Right ventricle myocardium inferior (tissue), 1 donor: ENCODE measurements around the gene MZF1. TPM values are rescaled to one million over a fixed set of nuclear protein-coding genes. Genes with fewer than 3 reads are reported as not detected.

ENCODE experiments used
- ATAC-seq: fragments of 200-7000 bp; cut with Tn5 transposase; one replicate; pipeline ENCODE4 v1.9.1; 2020; ENCODE audit warnings: mild to moderate bottlenecking, moderate library complexity
- DNase-seq: peaks from one replicate; pipeline ENCODE4 v3.0.0; 2021; ENCODE audit errors: missing footprints
- intact Hi-C: fragments of 100-400 bp; cut with DNase I; formaldehyde crosslinking; loops from one replicate; pipeline ENCODE4 v1.11.0; 2022
- total RNA-seq: library from RNA; stranded (reverse); fragmentation: NEBNext Ultra II Directional; extraction: Animal tissue kit (Norgen Biotek cat#: 25700); gene quantifications from one replicate; pipeline ENCODE4 v1.2.1, GENCODE V29; 2021
- donor health status: DM: no; HTN: yes; CAD: no; lungs with severe emphysema.

The MZF1 gene
- total RNA-seq, 1 donor from 2014 or later, result 10.0 TPM

- ATAC-seq (peak; percentile 84), DNase-seq (peak; percentile 99)
- intact Hi-C loops, result loop anchor here (2.0 kb wide), 1 partner anchor 14 kb away; the partner anchor contains the start of gene MZF1
These were observed 14.4 kb downstream of the MZF1 start for GRCh38 chr19:58558623-58559274.

- DNase-seq (peak; percentile 90), ATAC-seq (no peak)
- intact Hi-C loops, result loop anchor here (2.0 kb wide), 1 partner anchor 15 kb away; the partner anchor contains the start of gene MZF1
These were observed 15.0 kb downstream of the MZF1 start, which contains the start of gene UBE2M for GRCh38 chr19:58558066-58558622. Gene UBE2M (minus strand): TSS chr19:58558611. CDS start chr19:58558381, 230 bp downstream.

GRCh38 chr19:58557221-58558065 is 15.7 kb downstream of the MZF1 start:
- intact Hi-C loops, result loop anchor here (2.0 kb wide), 1 partner anchor 15 kb away; the partner anchor contains the start of gene MZF1
- DNase-seq, result no peak
- no peak for ATAC-seq

DNA sequence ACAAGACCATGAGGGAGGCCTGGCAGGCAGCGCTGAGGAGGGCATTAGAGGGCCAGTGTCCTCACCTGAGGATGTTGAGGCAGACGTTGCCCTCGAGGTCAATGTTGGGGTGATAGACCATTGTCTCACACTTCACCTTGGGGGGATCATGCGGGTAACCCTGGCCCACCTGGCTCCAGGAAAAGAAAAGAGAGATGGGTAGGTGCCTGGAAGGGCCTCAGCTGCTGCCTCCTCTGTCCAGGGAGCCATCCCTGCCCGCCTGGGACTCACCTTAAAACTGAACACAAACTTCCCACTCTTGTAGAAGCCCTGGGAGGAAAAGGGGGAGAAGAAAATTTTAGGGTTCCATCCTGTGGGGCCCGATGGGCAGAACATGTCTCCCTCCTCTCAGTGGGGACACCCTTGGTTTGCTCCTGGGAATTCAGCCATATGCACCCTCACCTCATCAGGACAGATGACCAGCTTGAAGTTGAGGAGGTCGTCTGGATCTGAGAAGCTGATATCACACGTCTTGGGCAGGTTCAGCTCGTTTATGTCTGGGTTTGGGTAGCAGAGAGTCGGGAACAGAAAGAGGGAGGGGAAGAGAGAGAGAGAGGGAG is 16.4 kb downstream of the MZF1 start:
- ATAC-seq (no peak), DNase-seq (no peak)
- intact Hi-C loops, result no loop called here

DNA sequence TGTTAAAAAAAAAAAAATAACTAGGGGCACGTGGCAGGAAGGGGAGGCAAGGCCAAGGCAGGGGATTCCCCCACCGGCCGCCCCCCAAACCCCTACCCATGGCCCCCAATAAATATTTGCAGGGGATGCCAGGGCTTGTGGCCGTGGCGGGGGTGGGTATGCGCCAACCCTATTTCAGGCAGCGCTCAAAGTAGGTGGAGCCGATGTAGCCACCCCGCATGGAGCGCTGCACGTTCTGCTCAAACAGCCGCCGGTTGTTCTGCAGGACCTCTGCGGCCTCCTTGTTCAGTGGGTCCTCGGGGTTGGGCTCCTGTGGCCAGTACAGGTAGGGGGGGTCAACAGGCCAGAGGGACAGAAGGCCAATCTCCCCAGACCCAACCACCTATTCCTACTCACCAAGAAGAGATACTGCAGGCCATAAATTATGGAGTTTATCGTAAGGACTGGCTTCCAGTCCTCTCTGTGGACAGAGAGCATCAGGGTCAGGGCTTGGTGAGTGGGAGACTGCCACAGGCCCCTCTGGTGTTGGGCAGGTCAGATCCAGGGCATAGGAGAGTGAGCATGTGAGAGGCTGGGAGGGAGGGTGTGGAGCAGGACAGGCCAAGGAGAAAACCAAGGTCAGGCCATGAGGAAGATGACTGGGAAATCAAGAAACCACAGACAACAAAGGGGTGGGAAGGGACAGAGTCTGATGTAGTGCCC is 17.1 kb downstream of the MZF1 start:
- intact Hi-C loops, result no loop called here
- ATAC-seq (no peak), DNase-seq (no peak)

GRCh38 chr19:58555369-58555885 is 17.7 kb downstream of the MZF1 start:
- ATAC-seq (no peak), DNase-seq (no peak)
- intact Hi-C loops, result no loop called here

- peak; percentile 55 for ATAC-seq
- intact Hi-C loops, result no loop called here
- peak; percentile 99 for DNase-seq
These were observed 18.4 kb downstream of the MZF1 start, which contains the start of gene CHMP2A for GRCh38 chr19:58554494-58555368. Gene CHMP2A (minus strand): TSS chr19:58555105. CDS start chr19:58554212, 893 bp downstream.

DNA sequence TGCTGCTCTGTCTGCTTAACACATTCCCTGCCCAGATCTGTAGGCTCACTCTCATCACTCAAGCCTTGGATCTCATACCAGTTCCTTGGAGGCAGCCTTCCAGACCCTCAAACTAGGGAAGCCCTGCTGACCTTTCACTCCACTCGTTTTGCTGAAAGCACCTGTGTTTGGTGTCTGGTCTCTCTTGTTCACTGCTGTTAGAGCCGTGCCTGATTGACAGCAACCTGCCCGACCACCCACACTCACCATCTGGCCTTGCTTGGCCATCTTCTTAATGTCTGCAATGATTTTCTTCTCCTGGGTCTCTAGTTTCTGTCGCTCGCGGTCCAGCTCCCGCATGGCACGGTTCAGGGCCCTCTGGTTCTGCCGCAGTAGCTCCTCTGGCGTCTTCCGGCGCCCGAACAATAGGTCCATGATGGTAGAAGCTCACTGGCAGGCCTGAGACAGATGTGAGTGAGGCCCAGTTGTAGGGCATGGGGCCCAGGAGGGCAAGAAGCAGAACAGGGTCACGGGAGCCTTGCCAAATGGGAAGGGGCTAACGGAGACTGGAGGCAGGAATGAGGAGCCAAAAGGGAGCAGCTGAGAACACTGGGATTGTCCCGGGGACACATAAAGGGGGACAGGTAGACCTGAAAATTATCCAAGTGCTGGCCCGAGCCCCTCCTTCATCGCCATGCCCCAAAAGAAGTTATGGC is 19.2 kb downstream of the MZF1 start:
- ATAC-seq, result no peak
- no peak for DNase-seq
- intact Hi-C loops, result no loop called here

GRCh38 chr19:58552655-58553054 is 20.5 kb downstream of the MZF1 start:
- no peak for ATAC-seq
- intact Hi-C loops, result no loop called here

GRCh38 chr19:58551577-58552471 is 21.3 kb downstream of the MZF1 start:
- DNase-seq (no peak), ATAC-seq (no peak)
- intact Hi-C loops, result no loop called here

More at GRCh38 chr19:58552655-58553054, 20.5 kb downstream of the MZF1 start:
- no peak for DNase-seq

DNA sequence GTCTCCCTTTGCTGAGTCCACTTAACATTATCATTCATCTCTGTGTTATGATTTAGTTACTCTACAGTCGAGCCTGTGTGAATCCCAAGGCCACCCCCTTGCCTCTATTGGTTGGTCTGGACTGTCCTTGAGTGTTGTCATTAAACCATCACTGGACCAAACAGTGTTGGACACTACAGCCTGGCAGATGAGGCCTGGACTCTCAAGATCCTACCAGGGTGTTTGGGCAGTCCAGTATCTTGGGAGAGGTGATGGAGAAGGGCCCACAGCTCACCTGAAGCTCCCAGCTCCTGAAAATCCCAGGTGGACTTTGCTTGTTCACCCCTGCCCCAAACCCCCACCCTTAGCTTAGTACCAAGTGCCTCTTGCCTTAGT is 22.0 kb downstream of the MZF1 start:
- ATAC-seq, result no peak
- intact Hi-C loops, result no loop called here
- no peak for DNase-seq

DNA sequence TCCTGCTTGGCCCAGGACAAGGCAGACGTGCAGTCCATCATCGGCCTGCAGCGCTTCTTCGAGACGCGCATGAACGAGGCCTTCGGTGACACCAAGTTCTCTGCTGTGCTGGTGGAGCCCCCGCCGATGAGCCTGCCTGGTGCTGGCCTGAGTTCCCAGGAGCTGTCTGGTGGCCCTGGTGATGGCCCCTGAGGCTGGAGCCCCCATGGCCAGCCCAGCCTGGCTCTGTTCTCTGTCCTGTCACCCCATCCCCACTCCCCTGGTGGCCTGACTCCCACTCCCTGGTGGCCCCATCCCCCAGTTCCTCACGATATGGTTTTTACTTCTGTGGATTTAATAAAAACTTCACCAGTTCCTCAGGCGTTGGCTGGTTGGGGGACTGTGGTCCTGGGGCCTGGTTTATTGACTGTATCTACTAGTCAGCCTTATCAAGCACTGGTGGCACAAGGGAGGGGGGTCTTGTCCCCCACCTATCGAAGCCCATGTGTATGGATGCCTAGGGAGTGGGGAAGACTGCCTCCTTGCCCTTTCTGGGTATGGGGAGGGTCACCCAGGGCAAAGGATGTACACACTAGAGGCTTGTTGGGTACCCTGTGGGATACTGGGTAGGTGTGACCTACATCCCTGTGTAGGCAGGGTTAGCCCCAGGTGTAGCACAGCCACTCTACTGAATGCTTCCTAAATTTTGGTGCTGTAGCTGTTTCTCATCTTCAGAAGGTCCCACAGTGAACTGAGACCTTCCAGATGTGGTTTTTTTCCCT is 22.6 kb downstream of the MZF1 start:
- intact Hi-C loops, result no loop called here
- no peak for DNase-seq

GRCh38 chr19:58549664-58550361 is 23.3 kb downstream of the MZF1 start:
- intact Hi-C loops, result no loop called here
- no peak for DNase-seq
- no peak for ATAC-seq

More for the DNA sequence above, 22.6 kb downstream of the MZF1 start:
- no peak for ATAC-seq

DNA sequence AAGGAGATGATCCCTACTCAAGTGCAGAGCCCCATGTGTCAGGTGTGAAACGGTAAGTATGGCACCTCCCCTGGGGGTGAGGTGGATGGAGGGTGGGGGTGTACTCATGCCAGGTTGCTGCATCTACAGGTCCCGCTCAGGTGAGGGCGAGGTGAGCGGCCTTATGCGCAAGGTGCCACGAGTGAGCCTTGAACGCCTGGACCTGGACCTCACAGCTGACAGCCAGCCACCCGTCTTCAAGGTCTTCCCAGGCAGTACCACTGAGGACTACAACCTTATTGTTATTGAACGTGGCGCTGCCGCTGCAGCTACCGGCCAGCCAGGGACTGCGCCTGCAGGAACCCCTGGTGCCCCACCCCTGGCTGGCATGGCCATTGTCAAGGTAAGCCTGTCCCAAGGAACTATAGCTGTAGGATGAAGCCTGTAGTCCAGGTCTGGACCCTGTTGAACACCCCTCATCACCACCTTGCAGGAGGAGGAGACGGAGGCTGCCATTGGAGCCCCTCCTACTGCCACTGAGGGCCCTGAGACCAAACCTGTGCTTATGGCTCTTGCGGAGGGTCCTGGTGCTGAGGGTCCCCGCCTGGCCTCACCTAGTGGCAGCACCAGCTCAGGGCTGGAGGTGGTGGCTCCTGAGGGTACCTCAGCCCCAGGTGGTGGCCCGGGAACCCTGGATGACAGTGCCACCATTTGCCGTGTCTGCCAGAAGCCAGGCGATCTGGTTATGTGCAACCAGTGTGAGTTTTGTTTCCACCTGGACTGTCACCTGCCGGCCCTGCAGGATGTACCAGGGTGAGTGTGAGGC is 24.1 kb downstream of the MZF1 start:
- DNase-seq, result no peak
- ATAC-seq, result no peak
- intact Hi-C loops, result no loop called here
